Urinary bladder (tissue), 4 donors: ENCODE measurements around the gene STOML2. TPM values are rescaled to one million over a fixed set of nuclear protein-coding genes. Genes with fewer than 3 reads are reported as not detected.

Experiments
- DNase-seq: peaks from one replicate; pipeline ENCODE4 v3.0.0-alpha.2; 2015; ENCODE audit errors: extremely low spot score
- H3K27ac ChIP-seq: one replicate; pipeline ENCODE4 v1.5.1; 2013; ENCODE audit warnings: low read depth, mild to moderate bottlenecking, moderate library complexity
- H3K36me3 ChIP-seq: one replicate; pipeline ENCODE4 v1.6.1; 2013; ENCODE audit warnings: mild to moderate bottlenecking, moderate library complexity; ENCODE audit not compliant: insufficient read depth
- H3K4me1 ChIP-seq: one replicate; pipeline ENCODE4 v1.6.1; 2013; ENCODE audit warnings: mild to moderate bottlenecking, moderate library complexity; ENCODE audit not compliant: insufficient read depth
- H3K4me3 ChIP-seq: one replicate; pipeline ENCODE4 v1.5.1; 2013; ENCODE audit warnings: low read depth, low read length
- WGBS: extraction: QIAGEN DNeasy Blood & Tissue Kit; methylation state at CpG from one replicate; pipeline ENCODE4 v1.1.7; 2013; 5-methylcytosine and 5-hydroxymethylcytosine counted together
- polyA plus RNA-seq: library from polyadenylated mRNA; stranded (reverse); fragments of 200-250 nt; gene quantifications from one replicate; pipeline ENCODE4 v1.2.3, GENCODE V29; 2013
- total RNA-seq: library from RNA; depleted of rRNA; stranded (reverse); fragments of >200 nt; gene quantifications from one replicate; pipeline ENCODE4 v1.2.3, GENCODE V29; 2014
- donor health status: healthy with polysubstance abuse.
- donor health status: healthy.

The STOML2 gene
- total and polyA plus RNA-seq, 2 donors: 52.3 to 106 TPM

GRCh38 chr9:35114113-35114839 lies 11.3 kb upstream of the STOML2 start:
- Histone ChIP-seq H3K36me3 (no peaks in the 10 kb centered on the region), H3K4me3 (no peak overlapping the region), H3K27ac (peak overlapping the region; percentile 81), H3K4me1 (no peaks in the 10 kb centered on the region)
- peak; percentile 81 for DNase-seq
- WGBS: 4% methylated on average over 5 of the region's 5 CpGs

GRCh38 chr9:35112257-35113020 lies 9.5 kb upstream of the STOML2 start:
- Histone ChIP-seq H3K4me1 (no peaks in the 10 kb centered on the region), H3K4me3 (no peak overlapping the region)

GRCh38 chr9:35111001-35111933 lies 8.3 kb upstream of the STOML2 start:
- peak; percentile 94 for DNase-seq
- Histone ChIP-seq H3K27ac (peak overlapping the region; percentile 87), H3K4me1 (no peaks in the 10 kb centered on the region), H3K36me3 (no peaks in the 10 kb centered on the region), H3K4me3 (peak overlapping the region; percentile 66)
- 1% methylated on average over 57 of the region's 57 CpGs for WGBS

More at GRCh38 chr9:35112257-35113020, 9.5 kb upstream of the STOML2 start:
- H3K36me3 ChIP-seq: no peaks in the 10 kb centered on the region
- DNase-seq: no peak
- 65% methylated on average over 3 of the region's 3 CpGs for WGBS
- H3K27ac ChIP-seq: peak overlapping the region; percentile 82

GRCh38 chr9:35110327-35110761 lies 7.4 kb upstream of the STOML2 start:
- no peaks in the 10 kb centered on the region for H3K36me3 ChIP-seq
- no peaks in the 10 kb centered on the region for H3K4me1 ChIP-seq
- H3K27ac ChIP-seq: no peak overlapping the region
- 24% methylated on average over 3 of the region's 3 CpGs for WGBS
- no peak for DNase-seq
- H3K4me3 ChIP-seq: no peak overlapping the region

GRCh38 chr9:35108946-35109575 lies 6.1 kb upstream of the STOML2 start:
- WGBS: 60% methylated on average over 8 of the region's 8 CpGs

GRCh38 chr9:35108461-35108860 lies 5.5 kb upstream of the STOML2 start:
- DNase-seq: no peak
- 88% methylated on average over 6 of the region's 6 CpGs for WGBS
- H3K4me3 ChIP-seq: no peak overlapping the region
- no peaks in the 10 kb centered on the region for H3K36me3 ChIP-seq
- no peaks in the 10 kb centered on the region for H3K4me1 ChIP-seq
- no peak overlapping the region for H3K27ac ChIP-seq

More at GRCh38 chr9:35108946-35109575, 6.1 kb upstream of the STOML2 start:
- no peak for DNase-seq
- H3K4me3 ChIP-seq: no peak overlapping the region
- H3K36me3 ChIP-seq: no peaks in the 10 kb centered on the region
- H3K4me1 ChIP-seq: no peaks in the 10 kb centered on the region
- no peak overlapping the region for H3K27ac ChIP-seq

- Histone ChIP-seq H3K4me1 (no peaks in the 10 kb centered on the region), H3K4me3 (no peak overlapping the region), H3K36me3 (no peaks in the 10 kb centered on the region), H3K27ac (no peak overlapping the region)
- 79% methylated on average over 18 of the region's 18 CpGs for WGBS
- DNase-seq: no peak
Observed at GRCh38 chr9:35107297-35108290, 4.7 kb upstream of the STOML2 start.

- DNase-seq: no peak
- no peaks in the 10 kb centered on the region for H3K36me3 ChIP-seq
- 90% methylated on average over 7 of the region's 7 CpGs for WGBS
- H3K4me3 ChIP-seq: no peak overlapping the region
- no peak overlapping the region for H3K27ac ChIP-seq
- peaks cover 2% of the 10 kb centered on the region for H3K4me1 ChIP-seq
Observed at GRCh38 chr9:35106343-35106730, 3.4 kb upstream of the STOML2 start.

- no peaks in the 10 kb centered on the region for H3K36me3 ChIP-seq
- WGBS: 93% methylated on average over 13 of the region's 13 CpGs
- H3K4me1 ChIP-seq: peaks cover 2% of the 10 kb centered on the region
- no peak overlapping the region for H3K27ac ChIP-seq
- no peak for DNase-seq
- H3K4me3 ChIP-seq: no peak overlapping the region
Observed at GRCh38 chr9:35105571-35106342, 2.8 kb upstream of the STOML2 start.

GRCh38 chr9:35105126-35105525 lies 2.2 kb upstream of the STOML2 start:
- Histone ChIP-seq H3K36me3 (no peaks in the 10 kb centered on the region), H3K4me3 (no peak overlapping the region), H3K27ac (no peak overlapping the region), H3K4me1 (peaks cover 2% of the 10 kb centered on the region)
- 91% methylated on average over 12 of the region's 12 CpGs for WGBS
- no peak for DNase-seq

- Histone ChIP-seq H3K4me3 (no peak overlapping the region), H3K27ac (no peak overlapping the region), H3K36me3 (no peaks in the 10 kb centered on the region), H3K4me1 (peaks cover 2% of the 10 kb centered on the region)
- 94% methylated on average over 4 of the region's 4 CpGs for WGBS
- no peak for DNase-seq
Observed at GRCh38 chr9:35104586-35104985, 1.7 kb upstream of the STOML2 start.
